Hepatocyte (in vitro differentiated cells): ENCODE results near the gene CD22. TPM values are rescaled to one million over a fixed set of nuclear protein-coding genes. Genes with fewer than 3 reads are reported as not detected.

Experiments
- DNase-seq: peaks from one replicate; pipeline ENCODE4 v3.0.0-alpha.2; 2016; ENCODE audit warnings: low spot score
- H2AFZ ChIP-seq: fragments of 200-600 bp; sonication (generic); 2 replicates; pipeline ENCODE4 v1.6.0; 2016; ENCODE audit warnings: antibody characterized with exemption, mild to moderate bottlenecking
- H3K27ac ChIP-seq: fragments of 200-600 bp; sonication (generic); 2 replicates; pipeline ENCODE4 v1.5.1; 2016; ENCODE audit warnings: mild to moderate bottlenecking
- H3K27me3 ChIP-seq: fragments of 200-600 bp; sonication (generic); 2 replicates; pipeline ENCODE4 v1.6.1; 2016
- H3K36me3 ChIP-seq: fragments of 200-600 bp; sonication (generic); replicated peaks from 2 replicates; pipeline ENCODE4 v1.5.1; 2016; ENCODE audit warnings: low read depth; ENCODE audit not compliant: insufficient read depth
- H3K4me1 ChIP-seq: fragments of 200-600 bp; sonication (generic); 2 replicates; pipeline ENCODE4 v1.5.1; 2016; ENCODE audit warnings: mild to moderate bottlenecking, moderate library complexity; ENCODE audit not compliant: insufficient read depth
- H3K4me2 ChIP-seq: fragments of 200-600 bp; sonication (generic); 2 replicates; pipeline ENCODE4 v1.6.0; 2016
- H3K4me3 ChIP-seq: fragments of 200-600 bp; sonication (generic); 2 replicates; pipeline ENCODE4 v1.5.1; 2016; ENCODE audit warnings: mild to moderate bottlenecking
- H3K79me2 ChIP-seq: fragments of 200-600 bp; sonication (generic); 2 replicates; pipeline ENCODE4 v1.6.0; 2017; ENCODE audit warnings: mild to moderate bottlenecking
- H3K9me2 ChIP-seq: fragments of 200-600 bp; sonication (generic); replicated peaks from 2 replicates; pipeline ENCODE4 v1.6.0; 2017; ENCODE audit warnings: mild to moderate bottlenecking; ENCODE audit not compliant: insufficient read depth
- H3K9me3 ChIP-seq: fragments of 200-600 bp; sonication (generic); 2 replicates; pipeline ENCODE4 v1.5.1; 2016; ENCODE audit warnings: low read depth, mild to moderate bottlenecking
- H4K20me1 ChIP-seq: fragments of 200-600 bp; sonication (generic); 2 replicates; pipeline ENCODE4 v1.6.0; 2016; ENCODE audit warnings: mild to moderate bottlenecking; ENCODE audit not compliant: insufficient read depth, poor library complexity, severe bottlenecking
- EZH2 ChIP-seq: fragments of 200-600 bp; sonication (generic); IDR thresholded peaks from 2 replicates; pipeline ENCODE4 v1.6.1; 2016; ENCODE audit warnings: antibody characterized with exemption, mild to moderate bottlenecking, borderline replicate concordance
- EZH2phosphoT487 ChIP-seq: fragments of 200-600 bp; sonication (generic); IDR thresholded peaks from one replicate; pipeline ENCODE4 v1.6.1; 2018; ENCODE audit warnings: antibody characterized with exemption, mild to moderate bottlenecking, low read depth, moderate library complexity; ENCODE audit not compliant: unreplicated experiment, severe bottlenecking
- WGBS: methylation state at CpG from one replicate; pipeline ENCODE4 v1.1.6; 2016; ENCODE audit warnings: low lambda C conversion rate; ENCODE audit errors: missing lambda C conversion rate; 5-methylcytosine and 5-hydroxymethylcytosine counted together
- polyA plus RNA-seq: library from polyadenylated mRNA; unstranded; fragments of >200 nt; fragmentation: Nextera tagmentation; extraction: Ambion mirVana; gene quantifications from 2 replicates; pipeline ENCODE4 v1.2.1, GENCODE V29; 2016
- total RNA-seq: library from RNA; depleted of rRNA; stranded (reverse); fragments of >200 nt; gene quantifications from 2 replicates; pipeline ENCODE4 v1.2.3, GENCODE V29; 2014
- TF ChIP-seq, protein P1 (sequence below): fragments of 200-600 bp; sonication (generic); IDR thresholded peaks from 2 replicates; pipeline ENCODE4 v1.5.1; 2016; ENCODE audit warnings: antibody characterized with exemption, mild to moderate bottlenecking; ENCODE audit not compliant: poor library complexity

The CD22 gene
- total and polyA plus RNA-seq, 2 experiments from 2014 or later: 1.6 TPM; not detected in 1

DNA sequence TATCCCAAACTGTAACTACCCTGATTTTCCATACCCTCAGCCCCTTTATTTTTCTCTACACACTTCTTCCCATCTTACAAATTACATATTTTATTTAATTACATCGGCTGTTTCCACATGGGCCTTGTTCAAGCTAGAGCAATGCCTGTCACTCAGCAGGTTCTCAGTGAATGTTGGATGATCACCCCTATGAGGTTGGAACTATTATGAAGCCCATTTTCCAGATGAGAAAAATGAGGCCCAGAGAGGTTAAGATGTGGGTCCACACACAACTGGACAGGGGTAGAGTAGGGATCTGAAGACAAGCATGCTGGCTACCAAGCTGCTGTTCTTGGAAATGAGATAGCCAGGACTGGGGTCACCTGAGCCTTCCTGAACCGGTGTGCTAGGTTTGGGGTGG lies 27.0 kb upstream of the CD22 start:
- H3K9me3 ChIP-seq: no peaks in the 10 kb centered on the region
- H4K20me1 ChIP-seq: no peaks in the 10 kb centered on the region

DNA sequence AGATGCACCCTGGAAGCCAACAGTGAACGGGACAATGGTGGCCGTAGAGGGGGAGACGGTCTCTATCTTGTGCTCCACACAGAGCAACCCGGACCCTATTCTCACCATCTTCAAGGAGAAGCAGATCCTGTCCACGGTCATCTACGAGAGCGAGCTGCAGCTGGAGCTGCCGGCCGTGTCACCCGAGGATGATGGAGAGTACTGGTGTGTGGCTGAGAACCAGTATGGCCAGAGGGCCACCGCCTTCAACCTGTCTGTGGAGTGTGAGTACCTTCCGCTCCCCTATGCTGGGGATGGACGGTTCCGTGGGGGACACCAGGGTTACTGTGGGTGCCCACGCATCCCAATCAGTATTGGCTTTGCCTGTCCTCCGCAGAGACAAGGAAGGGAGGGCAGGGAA lies 26.5 kb upstream of the CD22 start:
- Histone ChIP-seq H3K36me3 (no peaks in the 10 kb centered on the region), H3K9me2 (no peaks in the 10 kb centered on the region), H3K27me3 (no peaks in the 10 kb centered on the region), H3K4me1 (peaks cover under 1% of the 10 kb centered on the region), H3K27ac (no peak overlapping the region), H3K4me2 (no peak overlapping the region), H4K20me1 (no peaks in the 10 kb centered on the region), H3K79me2 (no peaks in the 10 kb centered on the region), H3K9me3 (no peaks in the 10 kb centered on the region), H3K4me3 (no peak overlapping the region), H2AFZ (no peak overlapping the region)
- 95% methylated on average over 16 of the region's 16 CpGs for WGBS
- no peak for TF ChIP-seq EZH2phosphoT487
- no peak for DNase-seq

More for the DNA sequence above, 27.0 kb upstream of the CD22 start:
- Histone ChIP-seq H2AFZ (no peak overlapping the region), H3K79me2 (no peaks in the 10 kb centered on the region), H3K4me1 (no peaks in the 10 kb centered on the region), H3K27me3 (no peaks in the 10 kb centered on the region), H3K36me3 (no peaks in the 10 kb centered on the region), H3K9me2 (no peaks in the 10 kb centered on the region), H3K27ac (no peak overlapping the region), H3K4me3 (no peak overlapping the region), H3K4me2 (no peak overlapping the region)
- no peak for DNase-seq
- 95% methylated on average over 2 of the region's 2 CpGs for WGBS
- TF ChIP-seq, protein P1, sequence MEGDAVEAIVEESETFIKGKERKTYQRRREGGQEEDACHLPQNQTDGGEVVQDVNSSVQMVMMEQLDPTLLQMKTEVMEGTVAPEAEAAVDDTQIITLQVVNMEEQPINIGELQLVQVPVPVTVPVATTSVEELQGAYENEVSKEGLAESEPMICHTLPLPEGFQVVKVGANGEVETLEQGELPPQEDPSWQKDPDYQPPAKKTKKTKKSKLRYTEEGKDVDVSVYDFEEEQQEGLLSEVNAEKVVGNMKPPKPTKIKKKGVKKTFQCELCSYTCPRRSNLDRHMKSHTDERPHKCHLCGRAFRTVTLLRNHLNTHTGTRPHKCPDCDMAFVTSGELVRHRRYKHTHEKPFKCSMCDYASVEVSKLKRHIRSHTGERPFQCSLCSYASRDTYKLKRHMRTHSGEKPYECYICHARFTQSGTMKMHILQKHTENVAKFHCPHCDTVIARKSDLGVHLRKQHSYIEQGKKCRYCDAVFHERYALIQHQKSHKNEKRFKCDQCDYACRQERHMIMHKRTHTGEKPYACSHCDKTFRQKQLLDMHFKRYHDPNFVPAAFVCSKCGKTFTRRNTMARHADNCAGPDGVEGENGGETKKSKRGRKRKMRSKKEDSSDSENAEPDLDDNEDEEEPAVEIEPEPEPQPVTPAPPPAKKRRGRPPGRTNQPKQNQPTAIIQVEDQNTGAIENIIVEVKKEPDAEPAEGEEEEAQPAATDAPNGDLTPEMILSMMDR: no peak
- TF ChIP-seq EZH2: no peak
- TF ChIP-seq EZH2phosphoT487: no peak

DNA sequence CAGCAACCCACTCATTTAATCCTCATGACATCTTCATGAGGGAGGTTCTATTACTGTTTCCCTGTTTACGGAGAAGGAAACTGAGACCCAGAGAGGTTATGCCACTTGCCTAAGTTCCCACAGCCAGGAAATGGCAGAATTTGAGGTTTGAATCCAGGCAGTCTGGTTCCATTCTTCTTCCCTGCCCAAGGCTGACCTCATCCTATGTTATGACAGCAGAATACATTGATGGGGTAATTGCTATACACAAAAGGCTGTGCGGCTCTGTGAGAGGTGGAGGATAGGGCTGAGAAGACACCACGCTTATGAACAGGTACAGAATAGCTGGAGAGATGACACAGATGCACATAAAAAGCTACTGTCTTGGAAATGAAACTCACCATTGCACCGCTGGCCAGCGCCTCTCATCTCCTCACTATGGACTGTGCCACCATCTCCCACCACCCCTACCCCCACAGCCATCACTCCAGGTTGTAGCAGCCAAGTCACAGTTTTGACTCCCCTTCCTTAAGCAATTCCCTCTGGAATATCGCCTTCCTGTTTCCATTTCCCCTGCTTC lies 25.6 kb upstream of the CD22 start:
- Histone ChIP-seq H3K27me3 (no peaks in the 10 kb centered on the region), H3K9me2 (no peaks in the 10 kb centered on the region), H3K9me3 (no peaks in the 10 kb centered on the region), H3K4me1 (peaks cover 8% of the 10 kb centered on the region), H2AFZ (no peak overlapping the region), H3K4me3 (no peak overlapping the region), H3K4me2 (no peak overlapping the region), H3K27ac (no peak overlapping the region), H4K20me1 (no peaks in the 10 kb centered on the region), H3K36me3 (no peaks in the 10 kb centered on the region), H3K79me2 (no peaks in the 10 kb centered on the region)
- no peak for DNase-seq
- WGBS: 87% methylated on average over 6 of the region's 6 CpGs
- TF ChIP-seq, protein P1: no peak
- no peak for TF ChIP-seq EZH2
- no peak for TF ChIP-seq EZH2phosphoT487

DNA sequence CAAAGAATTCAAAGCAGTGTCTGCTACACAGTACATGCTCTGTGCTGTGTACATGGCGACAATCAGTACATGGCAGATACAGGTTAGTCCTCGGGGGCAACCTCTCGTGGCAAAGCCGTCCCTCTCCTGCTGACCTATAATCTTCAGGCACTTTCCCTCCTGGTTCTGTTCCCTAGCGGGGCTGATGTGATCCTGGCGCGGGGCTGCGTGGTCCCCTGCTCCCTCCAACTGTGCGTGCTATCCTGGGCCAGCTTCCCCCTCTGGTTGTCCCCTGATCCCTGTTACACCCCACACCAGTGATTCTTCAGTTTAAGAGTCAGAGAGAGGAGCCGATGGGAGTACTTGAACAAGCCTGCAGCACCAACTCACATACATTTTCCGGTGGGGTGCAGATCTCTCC lies 25.0 kb upstream of the CD22 start:
- no peaks in the 10 kb centered on the region for H3K79me2 ChIP-seq
- no peaks in the 10 kb centered on the region for H3K27me3 ChIP-seq
- TF ChIP-seq, protein P1: no peak
- TF ChIP-seq EZH2phosphoT487 (no peak), EZH2 (no peak)
- H3K4me1 ChIP-seq: peaks cover 10% of the 10 kb centered on the region
- no peaks in the 10 kb centered on the region for H3K9me3 ChIP-seq
- no peak overlapping the region for H3K4me2 ChIP-seq
- H4K20me1 ChIP-seq: no peaks in the 10 kb centered on the region
- H3K4me3 ChIP-seq: no peak overlapping the region
- DNase-seq: no peak
- no peaks in the 10 kb centered on the region for H3K36me3 ChIP-seq
- 86% methylated on average over 11 of the region's 11 CpGs for WGBS
- H2AFZ ChIP-seq: no peak overlapping the region
- no peaks in the 10 kb centered on the region for H3K9me2 ChIP-seq
- no peak overlapping the region for H3K27ac ChIP-seq
